Measurements from ENCODE around the gene KLHL33. TPM values are rescaled to one million over a fixed set of nuclear protein-coding genes. Genes with fewer than 3 reads are reported as not detected.

KLHL33 gene
- total RNA-seq, 2 experiments from 2014 or later = 0.44 to 0.59 TPM

GRCh38 chr14:20388159-20388558 lies 47.8 kb downstream of the KLHL33 start:
- H3K4me1 Mint-ChIP-seq = peaks cover 3% of the 10 kb centered on the region
- CTCF ChIA-PET = no interaction called here
- H3K36me3 Mint-ChIP-seq = peaks cover 47% of the 10 kb centered on the region
- H3K4me3 Mint-ChIP-seq = no peak overlapping the region
- DNase-seq = no peak
- no peaks in the 10 kb centered on the region for H3K9me3 Mint-ChIP-seq (ENCODE audit: low read depth)
- H3K27ac Mint-ChIP-seq = no peak overlapping the region
- no peaks in the 10 kb centered on the region for H3K27me3 Mint-ChIP-seq
- no peak for ATAC-seq

GRCh38 chr14:20387576-20387975 lies 48.4 kb downstream of the KLHL33 start:
- Mint-ChIP-seq H3K27me3 (no peaks in the 10 kb centered on the region), H3K9me3 (ENCODE audit: low read depth) (no peaks in the 10 kb centered on the region), H3K36me3 (peaks cover 47% of the 10 kb centered on the region), H3K4me1 (peaks cover 3% of the 10 kb centered on the region), H3K4me3 (no peak overlapping the region), H3K27ac (no peak overlapping the region)
- ATAC-seq = no peak
- DNase-seq = no peak
- CTCF ChIA-PET = interaction anchor here (0.7 kb wide), 1 partner anchor 26 kb away, joined by 3 read pairs; the partner anchor contains the start of gene TEP1

GRCh38 chr14:20386276-20386855 lies 49.6 kb downstream of the KLHL33 start:
- no peak overlapping the region for H3K4me3 Mint-ChIP-seq
- ATAC-seq = no peak
- peaks cover 3% of the 10 kb centered on the region for H3K4me1 Mint-ChIP-seq
- no peak overlapping the region for H3K27ac Mint-ChIP-seq
- no peak for DNase-seq
- no peaks in the 10 kb centered on the region for H3K9me3 Mint-ChIP-seq (ENCODE audit: low read depth)
- CTCF ChIA-PET = no interaction called here
- no peaks in the 10 kb centered on the region for H3K27me3 Mint-ChIP-seq
- peaks cover 50% of the 10 kb centered on the region for H3K36me3 Mint-ChIP-seq

- CTCF ChIA-PET = no interaction called here
- Mint-ChIP-seq H3K9me3 (ENCODE audit: low read depth) (no peaks in the 10 kb centered on the region), H3K27me3 (no peaks in the 10 kb centered on the region), H3K27ac (no peak overlapping the region), H3K4me3 (no peak overlapping the region), H3K4me1 (peaks cover 3% of the 10 kb centered on the region), H3K36me3 (peaks cover 49% of the 10 kb centered on the region)
- ATAC-seq (no peak), DNase-seq (no peak)
Measured at GRCh38 chr14:20384886-20385285, 51.1 kb downstream of the KLHL33 start.

GRCh38 chr14:20384321-20384720 lies 51.6 kb downstream of the KLHL33 start:
- Mint-ChIP-seq H3K4me3 (no peak overlapping the region), H3K36me3 (peaks cover 50% of the 10 kb centered on the region), H3K27me3 (no peaks in the 10 kb centered on the region), H3K27ac (no peak overlapping the region), H3K9me3 (ENCODE audit: low read depth) (no peaks in the 10 kb centered on the region), H3K4me1 (no peaks in the 10 kb centered on the region)
- ATAC-seq (no peak), DNase-seq (no peak)
- CTCF ChIA-PET = no interaction called here

GRCh38 chr14:20383636-20384035 lies 52.3 kb downstream of the KLHL33 start:
- peaks cover 47% of the 10 kb centered on the region for H3K36me3 Mint-ChIP-seq
- no peak overlapping the region for H3K4me3 Mint-ChIP-seq
- CTCF ChIA-PET = no interaction called here
- no peaks in the 10 kb centered on the region for H3K9me3 Mint-ChIP-seq (ENCODE audit: low read depth)
- ATAC-seq = no peak
- no peak for DNase-seq
- no peak overlapping the region for H3K27ac Mint-ChIP-seq
- H3K27me3 Mint-ChIP-seq = no peaks in the 10 kb centered on the region
- H3K4me1 Mint-ChIP-seq = no peaks in the 10 kb centered on the region

- DNase-seq (no peak), ATAC-seq (no peak)
- Mint-ChIP-seq H3K9me3 (ENCODE audit: low read depth) (no peaks in the 10 kb centered on the region), H3K4me3 (no peak overlapping the region), H3K4me1 (no peaks in the 10 kb centered on the region), H3K27ac (no peak overlapping the region), H3K36me3 (peaks cover 41% of the 10 kb centered on the region), H3K27me3 (no peaks in the 10 kb centered on the region)
- CTCF ChIA-PET = no interaction called here
Measured at GRCh38 chr14:20383032-20383431, 52.9 kb downstream of the KLHL33 start.

GRCh38 chr14:20382526-20382925 lies 53.4 kb downstream of the KLHL33 start:
- ATAC-seq (no peak), DNase-seq (no peak)
- H3K27ac Mint-ChIP-seq = no peak overlapping the region
- H3K36me3 Mint-ChIP-seq = peaks cover 39% of the 10 kb centered on the region
- H3K27me3 Mint-ChIP-seq = no peaks in the 10 kb centered on the region
- CTCF ChIA-PET = no interaction called here
- H3K4me3 Mint-ChIP-seq = no peak overlapping the region
- H3K9me3 Mint-ChIP-seq (ENCODE audit: low read depth) = no peaks in the 10 kb centered on the region
- no peaks in the 10 kb centered on the region for H3K4me1 Mint-ChIP-seq

GRCh38 chr14:20381341-20381740 lies 54.6 kb downstream of the KLHL33 start:
- Mint-ChIP-seq H3K9me3 (ENCODE audit: low read depth) (no peaks in the 10 kb centered on the region), H3K4me3 (no peak overlapping the region), H3K27me3 (no peaks in the 10 kb centered on the region), H3K36me3 (peaks cover 37% of the 10 kb centered on the region), H3K4me1 (no peaks in the 10 kb centered on the region), H3K27ac (no peak overlapping the region)
- CTCF ChIA-PET = no interaction called here
- ATAC-seq (no peak), DNase-seq (no peak)

- H3K27me3 Mint-ChIP-seq = no peaks in the 10 kb centered on the region
- no peak overlapping the region for H3K4me3 Mint-ChIP-seq
- H3K36me3 Mint-ChIP-seq = peaks cover 33% of the 10 kb centered on the region
- no peaks in the 10 kb centered on the region for H3K9me3 Mint-ChIP-seq (ENCODE audit: low read depth)
- ATAC-seq = no peak
- H3K4me1 Mint-ChIP-seq = no peaks in the 10 kb centered on the region
- H3K27ac Mint-ChIP-seq = no peak overlapping the region
- DNase-seq = no peak
- CTCF ChIA-PET = no interaction called here
Measured at GRCh38 chr14:20380681-20381080, 55.3 kb downstream of the KLHL33 start.

GRCh38 chr14:20379743-20380142 lies 56.2 kb downstream of the KLHL33 start:
- Mint-ChIP-seq H3K36me3 (peaks cover 32% of the 10 kb centered on the region), H3K4me3 (no peak overlapping the region), H3K27me3 (no peaks in the 10 kb centered on the region), H3K27ac (no peak overlapping the region), H3K4me1 (no peaks in the 10 kb centered on the region), H3K9me3 (ENCODE audit: low read depth) (no peaks in the 10 kb centered on the region)
- DNase-seq (no peak), ATAC-seq (no peak)
- CTCF ChIA-PET = no interaction called here

GRCh38 chr14:20377171-20377570 lies 58.8 kb downstream of the KLHL33 start:
- Mint-ChIP-seq H3K36me3 (peaks cover 30% of the 10 kb centered on the region), H3K27me3 (no peaks in the 10 kb centered on the region), H3K4me3 (no peak overlapping the region), H3K4me1 (peaks cover 2% of the 10 kb centered on the region), H3K27ac (no peak overlapping the region), H3K9me3 (ENCODE audit: low read depth) (no peaks in the 10 kb centered on the region)
- no peak for ATAC-seq
- CTCF ChIA-PET = interaction anchor here (0.7 kb wide), 1 partner anchor 481 kb away, joined by 3 read pairs; no protein-coding TSS in a partner anchor
- DNase-seq = no peak

GRCh38 chr14:20376071-20376588 lies 59.8 kb downstream of the KLHL33 start:
- Mint-ChIP-seq H3K36me3 (peaks cover 34% of the 10 kb centered on the region), H3K9me3 (ENCODE audit: low read depth) (no peaks in the 10 kb centered on the region), H3K27ac (no peak overlapping the region), H3K27me3 (no peaks in the 10 kb centered on the region), H3K4me1 (peaks cover 2% of the 10 kb centered on the region), H3K4me3 (no peak overlapping the region)
- CTCF ChIA-PET = no interaction called here
- no peak for ATAC-seq
- DNase-seq = no peak

Measured in activated CD8-positive, alpha-beta memory T cell treated with anti-CD3 and anti-CD28 coated beads, Interleukin-2, amount 10 ng/mL, durations not matched to agents 7 days and 5 days (primary cell).